ENCODE results near the gene GABRR2.

The GABRR2 gene

DNA sequence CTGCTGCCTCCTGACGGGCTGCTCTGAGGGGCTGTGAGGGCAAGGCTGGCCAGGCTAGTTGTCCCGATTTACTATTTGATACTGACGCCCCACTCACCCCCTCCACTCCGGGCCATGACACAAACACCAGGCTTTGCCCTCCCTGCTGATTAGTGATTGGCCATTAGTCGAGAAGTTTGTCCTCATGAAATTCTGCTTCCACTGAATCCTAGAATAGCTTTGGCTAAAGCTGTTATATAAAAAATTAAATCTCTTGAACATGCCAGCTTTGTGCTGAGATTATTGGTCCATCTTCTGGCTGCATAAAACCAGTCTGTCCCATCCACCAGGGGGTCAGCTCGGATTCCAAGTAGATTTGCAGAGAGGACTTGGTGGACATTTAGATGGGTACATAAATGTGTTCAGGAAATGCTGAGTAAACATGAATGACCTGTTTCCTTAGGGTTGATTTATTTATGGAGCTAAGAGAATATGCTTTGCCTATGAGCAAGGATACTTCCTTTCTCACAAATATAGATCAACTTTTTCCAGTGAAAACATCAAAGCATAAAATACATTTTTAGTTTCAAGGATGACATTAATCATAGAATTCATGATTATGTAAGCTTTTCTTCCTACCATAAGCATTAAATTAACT lies at the start of gene GABRR2:
TSS of gene GABRR2 (minus strand) at position 51 of the 637 bp plus-strand sequence. CDS start 134 bp downstream, outside the sequence.
- in situ Hi-C loops (cut with MboI; ENCODE audit: low sequenced_read_pairs, unreplicated experiment): no loop called here
- TF ChIP-seq, protein P1, sequence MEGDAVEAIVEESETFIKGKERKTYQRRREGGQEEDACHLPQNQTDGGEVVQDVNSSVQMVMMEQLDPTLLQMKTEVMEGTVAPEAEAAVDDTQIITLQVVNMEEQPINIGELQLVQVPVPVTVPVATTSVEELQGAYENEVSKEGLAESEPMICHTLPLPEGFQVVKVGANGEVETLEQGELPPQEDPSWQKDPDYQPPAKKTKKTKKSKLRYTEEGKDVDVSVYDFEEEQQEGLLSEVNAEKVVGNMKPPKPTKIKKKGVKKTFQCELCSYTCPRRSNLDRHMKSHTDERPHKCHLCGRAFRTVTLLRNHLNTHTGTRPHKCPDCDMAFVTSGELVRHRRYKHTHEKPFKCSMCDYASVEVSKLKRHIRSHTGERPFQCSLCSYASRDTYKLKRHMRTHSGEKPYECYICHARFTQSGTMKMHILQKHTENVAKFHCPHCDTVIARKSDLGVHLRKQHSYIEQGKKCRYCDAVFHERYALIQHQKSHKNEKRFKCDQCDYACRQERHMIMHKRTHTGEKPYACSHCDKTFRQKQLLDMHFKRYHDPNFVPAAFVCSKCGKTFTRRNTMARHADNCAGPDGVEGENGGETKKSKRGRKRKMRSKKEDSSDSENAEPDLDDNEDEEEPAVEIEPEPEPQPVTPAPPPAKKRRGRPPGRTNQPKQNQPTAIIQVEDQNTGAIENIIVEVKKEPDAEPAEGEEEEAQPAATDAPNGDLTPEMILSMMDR (IDR thresholded peaks at IDR 0.05; ENCODE audit: borderline replicate concordance, control extremely low read depth, extremely low read depth, insufficient read depth, missing control alignments): no peak
- DNase-seq (ENCODE audit: low spot score): no peak

- in situ Hi-C loops (cut with MboI; ENCODE audit: low sequenced_read_pairs, unreplicated experiment): no loop called here
- no peak for DNase-seq (ENCODE audit: low spot score)
- TF ChIP-seq, protein P1 (IDR thresholded peaks at IDR 0.05; ENCODE audit: borderline replicate concordance, control extremely low read depth, extremely low read depth, insufficient read depth, missing control alignments): no peak
These were observed 49.5 kb upstream of the GABRR2 start for GRCh38 chr6:89364586-89364985.

GRCh38 chr6:89361171-89361570 lies 46.1 kb upstream of the GABRR2 start:
- in situ Hi-C loops (cut with MboI; ENCODE audit: low sequenced_read_pairs, unreplicated experiment): no loop called here
- no peak for DNase-seq (ENCODE audit: low spot score)
- TF ChIP-seq, protein P1 (IDR thresholded peaks at IDR 0.05; ENCODE audit: borderline replicate concordance, control extremely low read depth, extremely low read depth, insufficient read depth, missing control alignments): no peak

- in situ Hi-C loops (cut with MboI; ENCODE audit: low sequenced_read_pairs, unreplicated experiment): no loop called here
- TF ChIP-seq, protein P1 (IDR thresholded peaks at IDR 0.05; ENCODE audit: borderline replicate concordance, control extremely low read depth, extremely low read depth, insufficient read depth, missing control alignments): no peak
- peak; percentile 62 for DNase-seq (ENCODE audit: low spot score)
These were observed 45.4 kb upstream of the GABRR2 start for GRCh38 chr6:89360415-89360999.

- TF ChIP-seq, protein P1 (IDR thresholded peaks at IDR 0.05; ENCODE audit: borderline replicate concordance, control extremely low read depth, extremely low read depth, insufficient read depth, missing control alignments): no peak
- no peak for DNase-seq (ENCODE audit: low spot score)
- in situ Hi-C loops (cut with MboI; ENCODE audit: low sequenced_read_pairs, unreplicated experiment): no loop called here
These were observed 44.5 kb upstream of the GABRR2 start for GRCh38 chr6:89359561-89359960.

GRCh38 chr6:89357390-89357789 lies 42.3 kb upstream of the GABRR2 start:
- TF ChIP-seq, protein P1 (IDR thresholded peaks at IDR 0.05; ENCODE audit: borderline replicate concordance, control extremely low read depth, extremely low read depth, insufficient read depth, missing control alignments): no peak
- in situ Hi-C loops (cut with MboI; ENCODE audit: low sequenced_read_pairs, unreplicated experiment): no loop called here
- no peak for DNase-seq (ENCODE audit: low spot score)

All from GM13976 (cell line).